HepG2 (cell line): ENCODE measurements around the gene MYADML2. TPM values are rescaled to one million over a fixed set of nuclear protein-coding genes. Genes with fewer than 3 reads are reported as not detected.

Source experiments
- ARNT ChIP-seq: fragments of 450-650 bp; IDR thresholded peaks from 2 replicates; pipeline ENCODE4 v1.6.1; 2017
- CCDC6 ChIP-seq: sonication (generic); formaldehyde crosslinking; IDR thresholded peaks from 2 replicates; pipeline ENCODE4 v1.8.1; 2022; ENCODE audit warnings: mild to moderate bottlenecking, missing genetic modification reagents, moderate library complexity
- CREB1 ChIP-seq, 2 experiments: fragments of 450-650 bp in 1 of 2; IDR thresholded peaks; 2 replicates each; pipeline ENCODE4 v1.6.1; 2016 to 2017; ENCODE audit warnings: control low read depth in 1 of 2, mild to moderate bottlenecking in 1 of 2, missing compliant biosample characterization in 1 of 2, missing genetic modification characterization in 1 of 2
- EEA1 ChIP-seq: sonication (generic); formaldehyde crosslinking; IDR thresholded peaks from 2 replicates; pipeline ENCODE4 v1.5.1; 2020; ENCODE audit warnings: mild to moderate bottlenecking, missing genetic modification reagents, borderline replicate concordance
- GPN1 ChIP-seq: sonication (generic); formaldehyde crosslinking; IDR thresholded peaks from 2 replicates; pipeline ENCODE4 v1.5.1; 2020; ENCODE audit warnings: missing genetic modification reagents, borderline replicate concordance
- HCFC1 ChIP-seq: fragments of 150-350 bp; IDR thresholded peaks from 2 replicates; pipeline ENCODE4 v1.6.1; 2014; ENCODE audit warnings: low read depth, low read length
- IKZF5 ChIP-seq: IDR thresholded peaks from 2 replicates; pipeline ENCODE4 v1.6.1; 2018; ENCODE audit warnings: missing genetic modification reagents, mild to moderate bottlenecking, missing compliant biosample characterization
- ISL2 ChIP-seq: sonication (generic); formaldehyde crosslinking; IDR thresholded peaks from 2 replicates; pipeline ENCODE4 v1.5.0; 2020; ENCODE audit warnings: missing genetic modification reagents
- KDM2A ChIP-seq: sonication (generic); formaldehyde crosslinking; IDR thresholded peaks from 2 replicates; pipeline ENCODE4 v1.4.0; 2020; ENCODE audit warnings: low read depth, missing genetic modification reagents, borderline replicate concordance
- KLF12 ChIP-seq: sonication (generic); formaldehyde crosslinking; IDR thresholded peaks from 2 replicates; pipeline ENCODE4 v1.4.0; 2020; ENCODE audit warnings: missing genetic modification reagents, borderline replicate concordance
- NR2F6 ChIP-seq, 2 experiments: IDR thresholded peaks; 2 replicates each; pipeline ENCODE4 v1.6.1; 2016; ENCODE audit warnings: antibody characterized with exemption in 1 of 2, mild to moderate bottlenecking in 1 of 2
- PCBP2 ChIP-seq: fragments of 200-400 bp; formaldehyde crosslinking; optimal IDR thresholded peaks from 2 replicates; pipeline ENCODE3; 2018; ENCODE audit warnings: low read length, low read depth; ENCODE audit not compliant: poor library complexity, severe bottlenecking
- YEATS2 ChIP-seq: sonication (generic); formaldehyde crosslinking; IDR thresholded peaks from 2 replicates; pipeline ENCODE4 v1.4.0; 2020; ENCODE audit warnings: missing genetic modification reagents, borderline replicate concordance
- YY1 ChIP-seq: IDR thresholded peaks from 2 replicates; pipeline ENCODE4 v1.6.1; 2011; ENCODE audit warnings: low read length, low read depth, moderate library complexity, mild to moderate bottlenecking; ENCODE audit not compliant: insufficient read depth, insufficient replicate concordance
- ZBTB21 ChIP-seq: sonication (generic); formaldehyde crosslinking; IDR thresholded peaks from 2 replicates; pipeline ENCODE4 v1.4.0; 2020; ENCODE audit warnings: missing genetic modification reagents
- ZFYVE20 ChIP-seq: sonication (generic); formaldehyde crosslinking; IDR thresholded peaks from 2 replicates; pipeline ENCODE4 v1.8.0; 2023; ENCODE audit warnings: low read depth, mild to moderate bottlenecking, moderate library complexity, missing genetic modification reagents, borderline replicate concordance
- ZNF143 ChIP-seq: sonication (generic); formaldehyde crosslinking; IDR thresholded peaks from 2 replicates; pipeline ENCODE4 v1.4.0; 2020; ENCODE audit warnings: missing genetic modification reagents
- ZNF235 ChIP-seq: sonication (generic); formaldehyde crosslinking; IDR thresholded peaks from 2 replicates; pipeline ENCODE4 v1.8.1; 2023; ENCODE audit warnings: mild to moderate bottlenecking, missing genetic modification reagents, borderline replicate concordance
- ZNF263 ChIP-seq: sonication (generic); formaldehyde crosslinking; IDR thresholded peaks from 2 replicates; pipeline ENCODE4 v1.4.0; 2020; ENCODE audit warnings: missing genetic modification reagents
- ZNF274 ChIP-seq: sonication (generic); formaldehyde crosslinking; IDR thresholded peaks from 2 replicates; pipeline ENCODE4 v1.5.1; 2020; ENCODE audit warnings: mild to moderate bottlenecking, missing genetic modification reagents
- ZNF337 ChIP-seq: sonication (generic); formaldehyde crosslinking; IDR thresholded peaks from 2 replicates; pipeline ENCODE4 v1.5.1; 2020; ENCODE audit warnings: missing genetic modification reagents, low read depth, mild to moderate bottlenecking, borderline replicate concordance
- ZNF484 ChIP-seq: sonication (generic); formaldehyde crosslinking; IDR thresholded peaks from 2 replicates; pipeline ENCODE4 v1.5.1; 2020; ENCODE audit warnings: mild to moderate bottlenecking, low read depth, missing genetic modification reagents, borderline replicate concordance
- ZNF503 ChIP-seq: sonication (generic); formaldehyde crosslinking; IDR thresholded peaks from 2 replicates; pipeline ENCODE4 v1.4.0; 2020; ENCODE audit warnings: missing genetic modification reagents
- ZNF513 ChIP-seq: sonication (generic); formaldehyde crosslinking; conservative IDR thresholded peaks from 2 replicates; pipeline ENCODE4 v1.5.0; 2020; ENCODE audit warnings: missing genetic modification reagents
- ZNF549 ChIP-seq: sonication (generic); formaldehyde crosslinking; IDR thresholded peaks from 2 replicates; pipeline ENCODE4 v1.5.0; 2020; ENCODE audit warnings: missing genetic modification reagents
- ZNF788 ChIP-seq: sonication (generic); formaldehyde crosslinking; IDR thresholded peaks from 2 replicates; pipeline ENCODE4 v1.5.0; 2020; ENCODE audit warnings: mild to moderate bottlenecking, missing genetic modification reagents, borderline replicate concordance
- ZNF879 ChIP-seq: sonication (generic); formaldehyde crosslinking; IDR thresholded peaks from 2 replicates; pipeline ENCODE4 v1.8.1; 2023; ENCODE audit warnings: missing genetic modification reagents
- polyA plus RNA-seq, 8 experiments: library from polyadenylated mRNA; depleted of rRNA in 3 of 8; stranded (reverse) in 7 of 8; unstranded in 1 of 8; fragments of >200 nt; fragmentation: Illumina TruSeq in 4 of 8; extraction: Trizol in 4 of 8; gene quantifications; 2 replicates each; pipeline versions ENCODE4 v1.2.1 to v1.2.3, GENCODE V29; 2011 to 2016; ENCODE audit warnings: low read depth in 4 of 8, missing spikeins in 1 of 8, mixed read lengths in 1 of 8; ENCODE audit not compliant: insufficient read depth in 1 of 8
- total RNA-seq, 5 experiments: library from RNA; depleted of rRNA; stranded (reverse); fragments of >200 nt; fragmentation: Illumina TruSeq; extraction: Trizol; gene quantifications; 2 replicates each; pipeline ENCODE4 v1.2.3, GENCODE V29; 2016; ENCODE audit warnings: low read depth in 1 of 5

The MYADML2 gene
- total and polyA plus RNA-seq, 2 of the 13 experiments (the other 11 are each of a cell fraction or from before 2014, with no cell fraction given): not detected

- TF ChIP-seq IKZF5 (CRISPR knock-in tag) (peak; percentile 56; the same call in 1 of the 2 replicates), ZNF235 (CRISPR knock-in tag) (peak; percentile 71; the same call in 1 of the 2 replicates), ISL2 (CRISPR knock-in tag) (no peak), ZNF503 (CRISPR knock-in tag) (peak; percentile 75; the same call in 1 of the 2 replicates), YY1 (peak; percentile 98), ZNF788 (CRISPR knock-in tag) (peak; percentile 74; the same call in 1 of the 2 replicates), KDM2A (CRISPR knock-in tag) (0 out of 2 replicates have a peak, but pooled peaks have one; percentile 62), ZNF879 (CRISPR knock-in tag) (no peak), HCFC1 (peak; percentile 65), ZNF484 (CRISPR knock-in tag) (peak; percentile 69; the same call in 1 of the 2 replicates), NR2F6 (IDR thresholded peaks at IDR 0.05) (no peak), NR2F6 (CRISPR knock-in tag; IDR thresholded peaks at IDR 0.05) (peak; percentile 11), ARNT (no peak), GPN1 (CRISPR knock-in tag) (0 out of 2 replicates have a peak, but pooled peaks have one; percentile 16), ZNF263 (CRISPR knock-in tag) (no peak; the same call in 1 of the 2 replicates), ZNF513 (CRISPR knock-in tag) (no peak), ZNF274 (CRISPR knock-in tag) (no peak; the same call in 1 of the 2 replicates), CREB1 (IDR thresholded peaks at IDR 0.05) (peak; percentile 83), CREB1 (CRISPR knock-in tag; IDR thresholded peaks at IDR 0.05) (no peak), PCBP2 (no peak), ZNF143 (CRISPR knock-in tag) (0 out of 2 replicates have a peak, but pooled peaks have one; percentile 31), ZFYVE20 (CRISPR knock-in tag) (no peak), KLF12 (CRISPR knock-in tag) (peak; percentile 95), ZBTB21 (CRISPR knock-in tag) (no peak), YEATS2 (CRISPR knock-in tag) (peak; percentile 62), EEA1 (CRISPR knock-in tag) (0 out of 2 replicates have a peak, but pooled peaks have one; percentile 7), CCDC6 (CRISPR knock-in tag) (peak; percentile 86), ZNF549 (CRISPR knock-in tag) (peak; percentile 49; the same call in 1 of the 2 replicates), ZNF337 (CRISPR knock-in tag) (no peak)
These were observed 30.3 kb upstream of the MYADML2 start, which contains the start of gene ASPSCR1 (continued) for GRCh38 chr17:81977211-81977808.
